Endothelial cell of umbilical vein (primary cell): ENCODE results near the gene CXCL17. TPM values are rescaled to one million over a fixed set of nuclear protein-coding genes. Genes with fewer than 3 reads are reported as not detected.

ENCODE experiments used
- BruUV-seq: library from RNA; stranded (reverse); fragments of 400-500 nt; replicated peaks from 2 replicates; lab custom pipeline; 2021; lab: Mats Ljungman, UMichigan
- CTCF ChIA-PET: fragments of 300-600, 350-600 bp; sonication (Branson Sonifier 250); formaldehyde crosslinking; loops from one replicate; lab custom pipeline; 2021; ENCODE audit warnings: antibody characterized with exemption, inconsistent platforms; lab: Charles Lee
- POLR2A ChIA-PET: fragments of 300-600, 350-600 bp; sonication (Branson Sonifier 250); formaldehyde crosslinking; loops from one replicate; lab custom pipeline; 2021; ENCODE audit warnings: antibody characterized with exemption, inconsistent platforms; lab: Charles Lee
- DNase-seq: peaks from one replicate; pipeline ENCODE4 v3.0.0-alpha.2; 2011; ENCODE audit warnings: low read depth, low spot score
- FAIRE-seq: peaks from 2 replicates; lab custom pipeline; 2011; peaks lifted over from hg19 to GRCh38; lab: Jason Lieb, UNC
- H2AFZ ChIP-seq: 2 replicates; pipeline ENCODE4 v1.6.0; 2012; ENCODE audit warnings: low read depth, low read length, control low read depth, inconsistent platforms
- H3K27ac ChIP-seq: 2 replicates; pipeline ENCODE4 v1.5.1; 2011; ENCODE audit warnings: low read depth, mild to moderate bottlenecking, control low read depth, low read length, moderate library complexity; ENCODE audit not compliant: insufficient read depth
- H3K27me3 ChIP-seq, 2 experiments: 2 replicates each; pipeline versions ENCODE4 v1.6.0 to v1.6.1; 2011; ENCODE audit warnings: low read length in 2 of 2, mixed read lengths in 1 of 2; ENCODE audit not compliant: control insufficient read depth in 2 of 2, insufficient read depth in 2 of 2
- H3K36me3 ChIP-seq, 2 experiments: 2 replicates in 1 of 2; 3 replicates in 1 of 2; pipeline ENCODE4 v1.5.1; 2011; ENCODE audit warnings: low read length in 2 of 2, mild to moderate bottlenecking in 1 of 2, moderate library complexity in 1 of 2; ENCODE audit not compliant: control insufficient read depth in 2 of 2, insufficient read depth in 2 of 2; ENCODE audit errors: extremely low read depth in 1 of 2
- H3K4me1 ChIP-seq: 3 replicates; pipeline ENCODE4 v1.5.1; 2011; ENCODE audit warnings: mild to moderate bottlenecking, low read length; ENCODE audit not compliant: control insufficient read depth, insufficient read depth; ENCODE audit errors: extremely low read depth
- H3K4me2 ChIP-seq: 2 replicates; pipeline ENCODE4 v1.6.1; 2011; ENCODE audit warnings: low read length, control low read depth, mixed read lengths; ENCODE audit not compliant: insufficient read depth
- H3K4me3 ChIP-seq, 3 experiments: fragments of 200-600 bp in 1 of 3; sonication (generic), shearing (Covaris generic) in 1 of 3; replicated peaks in 1 of 3; 2 replicates each; pipeline ENCODE4 v1.5.1; 2011 to 2016; ENCODE audit warnings: control low read depth in 3 of 3, low read length in 3 of 3, mild to moderate bottlenecking in 2 of 3, inconsistent platforms in 1 of 3, low read depth in 1 of 3, moderate library complexity in 1 of 3; ENCODE audit not compliant: insufficient read depth in 1 of 3
- H3K79me2 ChIP-seq: 2 replicates; pipeline ENCODE4 v1.6.0; 2012; ENCODE audit warnings: low read length, inconsistent platforms; ENCODE audit not compliant: control insufficient read depth, insufficient read depth
- H3K9ac ChIP-seq: replicated peaks from 2 replicates; pipeline ENCODE3; 2011; ENCODE audit warnings: low read length, control low read depth; ENCODE audit not compliant: insufficient read depth; ENCODE audit errors: extremely low read depth
- H3K9me1 ChIP-seq: replicated peaks from 3 replicates; pipeline ENCODE4 v1.6.0; 2011; ENCODE audit warnings: mild to moderate bottlenecking, low read length; ENCODE audit not compliant: control insufficient read depth, insufficient read depth; ENCODE audit errors: extremely low read depth
- H3K9me3 ChIP-seq: replicated peaks from 2 replicates; pipeline ENCODE4 v1.5.1; 2012; ENCODE audit warnings: low read length, inconsistent platforms; ENCODE audit not compliant: control insufficient read depth, insufficient read depth
- H4K20me1 ChIP-seq: replicated peaks from 2 replicates; pipeline ENCODE3; 2011; ENCODE audit warnings: mild to moderate bottlenecking, low read length; ENCODE audit not compliant: control insufficient read depth, insufficient read depth; ENCODE audit errors: extremely low read depth
- CTCF ChIP-seq, 2 donors: IDR thresholded peaks; 1 replicate in 1 of 2; 2 replicates in 1 of 2; pipeline ENCODE4 v1.5.1; 2011; ENCODE audit warnings: low read length in 2 of 2, mild to moderate bottlenecking in 2 of 2, moderate library complexity in 2 of 2, control low read depth in 1 of 2, inconsistent platforms in 1 of 2, low read depth in 1 of 2; ENCODE audit not compliant: insufficient read depth in 1 of 2; ENCODE audit errors: extremely low read depth in 1 of 2
- EZH2 ChIP-seq: IDR thresholded peaks from 2 replicates; pipeline ENCODE4 v1.6.1; 2012; ENCODE audit warnings: borderline replicate concordance, low read depth, mild to moderate bottlenecking, moderate library complexity, low read length, inconsistent platforms; ENCODE audit not compliant: severe bottlenecking
- FOS ChIP-seq: IDR thresholded peaks from 2 replicates; pipeline ENCODE4 v1.6.1; 2011; ENCODE audit warnings: mild to moderate bottlenecking, low read length, moderate library complexity, borderline replicate concordance; ENCODE audit not compliant: insufficient read depth
- GATA2 ChIP-seq: IDR thresholded peaks from 2 replicates; pipeline ENCODE4 v1.7.0; 2011; ENCODE audit warnings: low read depth, mild to moderate bottlenecking, moderate library complexity, mixed read lengths, low read length; ENCODE audit not compliant: insufficient read length, insufficient read depth
- JUN ChIP-seq: IDR thresholded peaks from 2 replicates; pipeline ENCODE4 v1.6.1; 2011; ENCODE audit warnings: borderline replicate concordance, low read depth; ENCODE audit not compliant: insufficient read length, insufficient read depth
- MYC ChIP-seq: IDR thresholded peaks from one replicate; pipeline ENCODE4 v1.6.1; 2011; ENCODE audit warnings: mild to moderate bottlenecking, low read depth, low read length
- POLR2A ChIP-seq: IDR thresholded peaks from 2 replicates; pipeline ENCODE4 v1.6.1; 2012; ENCODE audit warnings: low read depth, mild to moderate bottlenecking, control low read depth, low read length
- POLR2AphosphoS5 ChIP-seq: IDR thresholded peaks from 2 replicates; pipeline ENCODE4 v1.6.1; 2012; ENCODE audit warnings: low read depth, mild to moderate bottlenecking, control low read depth, low read length, moderate library complexity; ENCODE audit not compliant: insufficient read depth
- dilution Hi-C: fragments of 300-500 bp; cut with MboI; formaldehyde crosslinking; loops from one replicate; pipeline ENCODE4 v1.15.0; 2019; ENCODE audit warnings: low sequenced_read_pairs; ENCODE audit not compliant: extremely low pct_ligation_motif_present
- intact Hi-C: fragments of 100-400 bp; cut with micrococcal nuclease; formaldehyde crosslinking; loops from one replicate; pipeline ENCODE4 v1.10.0; 2022
- polyA plus RNA-seq, 4 experiments: library from polyadenylated mRNA; depleted of rRNA in 3 of 4; stranded (reverse) in 3 of 4; unstranded in 1 of 4; fragments of >200 nt; gene quantifications; 2 replicates each; pipeline versions ENCODE4 v1.2.1 to v1.2.3, GENCODE V29; 2011 to 2012; ENCODE audit warnings: missing spikeins in 1 of 4
- total RNA-seq: library from RNA; stranded (reverse); gene quantifications from 2 replicates; pipeline ENCODE4 v1.2.3, GENCODE V29; 2021
- TF ChIP-seq, protein P1 (sequence below): IDR thresholded peaks from 2 replicates; pipeline ENCODE4 v1.6.1; 2011; ENCODE audit not compliant: insufficient read depth, insufficient read length

CXCL17 gene
- total and polyA plus RNA-seq, 2 donors (not counting 3 experiments of a cell fraction or from before 2014, with no cell fraction given), result not detected

DNA sequence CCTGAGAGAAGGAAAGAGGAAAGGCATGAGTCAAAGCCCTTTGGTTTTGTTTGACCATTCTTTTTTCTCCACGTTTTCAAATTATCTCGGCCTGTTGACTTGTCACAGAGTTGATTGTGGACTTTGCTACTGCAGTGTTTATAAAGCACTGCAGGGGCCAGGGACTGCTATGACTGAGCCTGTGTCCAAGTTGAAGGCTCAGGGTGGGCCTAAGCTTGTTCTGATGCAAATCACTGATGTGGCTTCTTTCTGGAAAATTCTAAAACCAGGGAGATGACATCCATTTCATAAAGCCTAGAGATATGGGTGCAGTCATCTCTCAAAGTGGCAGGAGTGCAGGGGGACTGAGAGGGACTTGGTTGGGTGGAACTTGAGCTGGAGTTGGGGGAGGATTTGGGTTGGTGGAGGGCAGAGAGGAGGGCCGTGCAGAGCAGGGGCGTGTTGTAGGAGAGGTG, 1.2 kb upstream of the CXCL17 start:
- dilution Hi-C loops (no loop called here), intact Hi-C loops (no loop called here)
- DNase-seq, result no peak
- no peak overlapping the region for H3K9ac ChIP-seq
- TF ChIP-seq, protein P1, sequence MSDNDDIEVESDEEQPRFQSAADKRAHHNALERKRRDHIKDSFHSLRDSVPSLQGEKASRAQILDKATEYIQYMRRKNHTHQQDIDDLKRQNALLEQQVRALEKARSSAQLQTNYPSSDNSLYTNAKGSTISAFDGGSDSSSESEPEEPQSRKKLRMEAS, result no peak
- no peak for TF ChIP-seq MYC
- TF ChIP-seq JUN, result no peak
- TF ChIP-seq EZH2, result no peak
- TF ChIP-seq POLR2AphosphoS5, result no peak
- TF ChIP-seq GATA2, result no peak
- TF ChIP-seq FOS, result no peak
- no peak for TF ChIP-seq CTCF (IDR thresholded peaks at IDR 0.05; ENCODE audit: extremely low read depth in 1 of 2, insufficient read depth in 1 of 2, low read depth in 1 of 2, low read length in 2 of 2)
- TF ChIP-seq POLR2A, result no peak
- CTCF ChIA-PET, result no interaction called here
- FAIRE-seq, result no peak
- H4K20me1 ChIP-seq, result no peaks in the 10 kb centered on the region
- no peaks in the 10 kb centered on the region for H3K4me1 ChIP-seq
- POLR2A ChIA-PET, result no interaction called here
- H3K4me3 ChIP-seq, result no peak overlapping the region
- H3K9me3 ChIP-seq, result no peaks in the 10 kb centered on the region
- H3K27me3 ChIP-seq, result peaks cover 10 to 14% of the 10 kb centered on the region in 2 experiments
- H3K79me2 ChIP-seq, result no peaks in the 10 kb centered on the region
- H3K9me1 ChIP-seq, result no peaks in the 10 kb centered on the region
- H3K36me3 ChIP-seq, result no peaks in the 10 kb centered on the region
- no peak overlapping the region for H3K4me2 ChIP-seq
- BruUV-seq, result no TSS peak
- H2AFZ ChIP-seq, result no peak overlapping the region
- no peak overlapping the region for H3K27ac ChIP-seq
